ENCODE data around the gene UGT3A1.
"Not testable (repeated sequence)": the region's sequence is repeated elsewhere in the genome, so short reads cannot be mapped to it uniquely, and the experiment has no call there.

UGT3A1 gene, protein sequence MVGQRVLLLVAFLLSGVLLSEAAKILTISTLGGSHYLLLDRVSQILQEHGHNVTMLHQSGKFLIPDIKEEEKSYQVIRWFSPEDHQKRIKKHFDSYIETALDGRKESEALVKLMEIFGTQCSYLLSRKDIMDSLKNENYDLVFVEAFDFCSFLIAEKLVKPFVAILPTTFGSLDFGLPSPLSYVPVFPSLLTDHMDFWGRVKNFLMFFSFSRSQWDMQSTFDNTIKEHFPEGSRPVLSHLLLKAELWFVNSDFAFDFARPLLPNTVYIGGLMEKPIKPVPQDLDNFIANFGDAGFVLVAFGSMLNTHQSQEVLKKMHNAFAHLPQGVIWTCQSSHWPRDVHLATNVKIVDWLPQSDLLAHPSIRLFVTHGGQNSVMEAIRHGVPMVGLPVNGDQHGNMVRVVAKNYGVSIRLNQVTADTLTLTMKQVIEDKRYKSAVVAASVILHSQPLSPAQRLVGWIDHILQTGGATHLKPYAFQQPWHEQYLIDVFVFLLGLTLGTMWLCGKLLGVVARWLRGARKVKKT
- total RNA-seq: 0 reads per million in 3 donors

DNA sequence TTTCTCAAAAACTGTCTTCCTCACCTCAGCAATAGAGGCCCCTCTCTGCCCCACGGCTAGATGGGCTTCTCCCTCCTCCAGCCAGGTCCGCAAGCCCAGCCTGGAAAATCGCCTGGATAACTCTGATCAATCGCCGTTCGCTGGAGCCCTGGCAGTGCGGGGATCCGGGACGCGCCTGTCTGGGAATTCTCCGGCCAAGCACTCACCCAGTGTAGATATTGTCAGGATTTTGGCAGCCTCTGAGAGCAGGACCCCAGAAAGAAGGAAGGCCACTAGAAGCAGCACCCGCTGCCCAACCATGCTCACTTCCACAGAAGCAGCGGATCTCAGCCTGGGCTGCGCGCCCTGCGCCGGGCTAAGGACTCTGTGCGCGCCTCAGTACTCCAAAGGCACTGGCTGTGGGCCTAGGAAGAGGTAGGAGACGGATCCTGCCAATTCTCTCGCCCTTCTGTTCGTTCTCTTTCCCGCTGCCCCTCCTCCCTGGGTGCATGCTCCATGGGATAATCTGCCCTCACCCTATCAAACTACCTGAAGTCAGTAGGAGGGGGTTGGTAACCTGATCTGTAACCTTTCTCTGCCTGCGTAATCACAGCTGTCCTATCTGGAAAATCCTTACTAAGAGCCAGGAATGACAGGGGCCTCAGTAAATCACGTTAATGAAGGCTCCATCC is at the start of gene UGT3A1:
TSS of gene UGT3A1 (minus strand) at position 450 of the 671 bp plus-strand sequence. CDS start at position 300, 150 bp downstream.
- H3K9me3 ChIP-seq (ENCODE audit: control insufficient read depth, low read length): no peaks in the 10 kb centered on the region
- no peak within 1 kb of the TSS for H3K27ac ChIP-seq (ENCODE audit: insufficient read depth, low read length, poor library complexity, severe bottlenecking)
- no peaks in the 10 kb centered on the region for H3K36me3 ChIP-seq (ENCODE audit: control insufficient read depth, insufficient read depth, low read length)
- H3K4me3 ChIP-seq (ENCODE audit: insufficient read depth, low read depth, low read length, poor library complexity, severe bottlenecking): no peak within 1 kb of the TSS
- no peak for DNase-seq
- H3K4me1 ChIP-seq (ENCODE audit: control insufficient read depth, insufficient read depth, low read length, poor library complexity, severe bottlenecking): no peaks in the 10 kb centered on the region
- no peaks in the 10 kb centered on the region for H3K27me3 ChIP-seq (replicated peaks; ENCODE audit: control insufficient read depth, insufficient read depth, low read length, poor library complexity, severe bottlenecking)

DNA sequence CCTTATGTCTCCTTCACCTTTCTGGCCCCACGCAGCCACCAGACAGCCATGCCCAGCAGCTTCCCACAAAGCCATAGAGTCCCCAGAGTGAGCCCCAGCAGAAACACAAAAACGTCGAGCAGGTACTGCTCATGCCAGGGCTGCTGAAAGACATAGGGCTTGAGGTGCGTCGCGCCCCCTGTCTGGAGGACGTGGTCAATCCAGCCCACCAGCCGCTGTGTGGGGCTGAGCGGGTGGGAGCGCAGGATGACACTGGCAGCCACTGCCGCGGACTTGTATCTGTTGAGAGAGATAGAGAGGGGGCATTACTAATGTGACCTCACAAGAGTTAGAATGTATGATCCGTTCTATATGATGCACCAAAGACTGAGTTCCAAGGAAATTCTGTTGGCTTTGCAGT is 44.5 kb upstream of the UGT3A1 start:
- Histone ChIP-seq H3K36me3 (ENCODE audit: control insufficient read depth, insufficient read depth, low read length) (no peaks in the 10 kb centered on the region), H3K27ac (ENCODE audit: insufficient read depth, low read length, poor library complexity, severe bottlenecking) (no peak overlapping the region), H3K4me3 (ENCODE audit: insufficient read depth, low read depth, low read length, poor library complexity, severe bottlenecking) (no peak overlapping the region), H3K9me3 (ENCODE audit: control insufficient read depth, low read length) (no peaks in the 10 kb centered on the region), H3K4me1 (ENCODE audit: control insufficient read depth, insufficient read depth, low read length, poor library complexity, severe bottlenecking) (no peaks in the 10 kb centered on the region), H3K27me3 (replicated peaks; ENCODE audit: control insufficient read depth, insufficient read depth, low read length, poor library complexity, severe bottlenecking) (no peaks in the 10 kb centered on the region)
- no peak for DNase-seq

DNA sequence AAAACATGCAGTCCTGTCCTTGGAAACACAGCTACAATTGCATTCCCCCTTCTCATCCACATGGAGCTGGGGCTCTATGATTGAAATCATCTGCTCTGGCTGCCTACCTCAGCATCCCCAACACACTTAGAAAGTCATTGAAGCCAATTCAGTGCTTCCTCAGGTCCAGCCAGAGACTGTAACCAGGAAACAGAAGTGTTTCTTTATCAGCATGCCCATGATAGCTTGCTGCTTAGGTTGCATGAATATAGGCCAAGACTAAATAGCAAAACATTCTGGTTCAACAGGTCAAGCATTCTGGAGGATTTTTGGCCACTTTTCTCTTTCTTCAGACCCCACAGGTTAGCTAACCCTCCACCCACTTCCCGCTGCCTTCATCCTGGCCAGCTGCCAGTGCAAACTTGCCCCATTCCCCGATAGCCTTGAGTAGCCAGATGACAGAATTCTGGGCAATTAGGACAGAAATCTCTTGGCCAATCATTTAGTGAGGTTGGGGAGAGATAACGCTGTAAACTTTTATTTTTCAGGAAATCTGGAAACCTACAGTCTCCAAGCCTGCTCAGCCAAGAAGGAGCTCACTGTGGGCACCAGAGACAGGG is 43.4 kb upstream of the UGT3A1 start:
- H3K9me3 ChIP-seq (ENCODE audit: control insufficient read depth, low read length); H3K4me1 ChIP-seq (ENCODE audit: control insufficient read depth, insufficient read depth, low read length, poor library complexity, severe bottlenecking); H3K27ac ChIP-seq (ENCODE audit: insufficient read depth, low read length, poor library complexity, severe bottlenecking); H3K36me3 ChIP-seq (ENCODE audit: control insufficient read depth, insufficient read depth, low read length); H3K27me3 ChIP-seq (replicated peaks; ENCODE audit: control insufficient read depth, insufficient read depth, low read length, poor library complexity, severe bottlenecking); H3K4me3 ChIP-seq (ENCODE audit: insufficient read depth, low read depth, low read length, poor library complexity, severe bottlenecking); DNase-seq: not testable (repeated sequence)

DNA sequence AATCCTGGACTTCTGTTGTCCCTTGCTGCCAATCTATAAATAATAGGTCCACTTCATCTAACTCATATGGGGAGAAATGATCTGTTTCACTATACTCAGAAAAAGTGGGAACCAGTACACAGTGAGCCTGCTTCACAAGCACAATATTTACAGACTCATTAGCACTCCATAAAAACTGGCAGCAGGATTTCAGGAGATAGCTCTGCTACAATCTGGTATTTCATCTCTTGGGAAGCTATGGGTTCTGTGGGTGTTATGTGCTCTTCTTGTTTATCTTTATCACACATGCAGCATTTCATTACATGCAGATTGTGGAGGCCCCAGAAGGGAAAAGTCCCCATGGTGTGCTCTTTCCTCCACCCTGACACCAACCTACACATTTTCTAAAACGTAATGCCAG is 42.3 kb upstream of the UGT3A1 start:
- no peak overlapping the region for H3K4me3 ChIP-seq (ENCODE audit: insufficient read depth, low read depth, low read length, poor library complexity, severe bottlenecking)

DNA sequence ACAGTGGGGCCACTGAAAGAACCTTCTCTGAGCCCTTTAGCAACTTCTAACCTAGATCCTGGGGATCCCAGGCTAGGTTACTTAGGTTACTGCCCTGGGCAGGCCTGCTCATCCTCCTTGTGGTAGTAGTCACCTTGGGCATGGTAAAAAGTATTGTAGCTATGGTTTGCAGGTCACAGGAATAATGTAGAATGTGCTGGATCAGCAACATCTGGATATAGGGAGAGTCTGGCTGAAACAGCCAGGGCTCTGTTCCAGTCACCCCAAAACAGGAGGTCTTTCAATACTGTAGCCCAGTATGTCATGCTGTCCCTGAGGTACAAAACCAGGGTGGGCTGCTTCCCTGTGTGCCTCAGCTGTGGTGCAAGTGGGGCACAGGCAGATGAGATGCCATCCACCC is 41.9 kb upstream of the UGT3A1 start:
- Histone ChIP-seq H3K27me3 (replicated peaks; ENCODE audit: control insufficient read depth, insufficient read depth, low read length, poor library complexity, severe bottlenecking) (no peaks in the 10 kb centered on the region), H3K4me3 (ENCODE audit: insufficient read depth, low read depth, low read length, poor library complexity, severe bottlenecking) (no peak overlapping the region), H3K4me1 (ENCODE audit: control insufficient read depth, insufficient read depth, low read length, poor library complexity, severe bottlenecking) (no peaks in the 10 kb centered on the region), H3K27ac (ENCODE audit: insufficient read depth, low read length, poor library complexity, severe bottlenecking) (no peak overlapping the region), H3K36me3 (ENCODE audit: control insufficient read depth, insufficient read depth, low read length) (no peaks in the 10 kb centered on the region), H3K9me3 (ENCODE audit: control insufficient read depth, low read length) (no peaks in the 10 kb centered on the region)
- no peak for DNase-seq

More for the DNA sequence above, 42.3 kb upstream of the UGT3A1 start:
- H3K36me3 ChIP-seq (ENCODE audit: control insufficient read depth, insufficient read depth, low read length): no peaks in the 10 kb centered on the region
- no peak overlapping the region for H3K27ac ChIP-seq (ENCODE audit: insufficient read depth, low read length, poor library complexity, severe bottlenecking)
- DNase-seq: no peak
- no peaks in the 10 kb centered on the region for H3K4me1 ChIP-seq (ENCODE audit: control insufficient read depth, insufficient read depth, low read length, poor library complexity, severe bottlenecking)
- H3K9me3 ChIP-seq (ENCODE audit: control insufficient read depth, low read length): no peaks in the 10 kb centered on the region
- no peaks in the 10 kb centered on the region for H3K27me3 ChIP-seq (replicated peaks; ENCODE audit: control insufficient read depth, insufficient read depth, low read length, poor library complexity, severe bottlenecking)

DNA sequence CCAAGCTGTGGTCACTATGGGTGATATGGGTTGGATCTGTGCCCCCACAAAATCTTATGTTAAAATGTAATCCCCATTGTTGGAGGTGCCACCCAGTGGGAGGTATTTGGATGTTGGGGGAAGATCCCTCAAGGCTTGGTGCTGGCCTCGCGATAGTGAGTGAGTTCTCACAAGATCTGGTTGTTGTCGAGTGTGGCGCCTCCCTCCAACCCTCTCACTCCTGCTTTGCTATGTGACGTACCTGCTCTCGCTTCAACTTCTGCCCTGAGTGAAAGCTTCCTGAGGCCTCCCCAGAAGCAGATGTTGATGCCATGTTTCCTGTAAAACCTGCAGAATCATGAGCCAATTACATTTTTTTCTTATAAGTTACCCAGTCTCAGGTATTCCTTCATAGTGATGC is 40.0 kb upstream of the UGT3A1 start:
- H3K36me3 ChIP-seq (ENCODE audit: control insufficient read depth, insufficient read depth, low read length): no peaks in the 10 kb centered on the region
- H3K9me3 ChIP-seq (ENCODE audit: control insufficient read depth, low read length): no peaks in the 10 kb centered on the region
- no peak overlapping the region for H3K4me3 ChIP-seq (ENCODE audit: insufficient read depth, low read depth, low read length, poor library complexity, severe bottlenecking)
- no peaks in the 10 kb centered on the region for H3K4me1 ChIP-seq (ENCODE audit: control insufficient read depth, insufficient read depth, low read length, poor library complexity, severe bottlenecking)
- no peak overlapping the region for H3K27ac ChIP-seq (ENCODE audit: insufficient read depth, low read length, poor library complexity, severe bottlenecking)
- H3K27me3 ChIP-seq (replicated peaks; ENCODE audit: control insufficient read depth, insufficient read depth, low read length, poor library complexity, severe bottlenecking): no peaks in the 10 kb centered on the region
- DNase-seq: no peak

DNA sequence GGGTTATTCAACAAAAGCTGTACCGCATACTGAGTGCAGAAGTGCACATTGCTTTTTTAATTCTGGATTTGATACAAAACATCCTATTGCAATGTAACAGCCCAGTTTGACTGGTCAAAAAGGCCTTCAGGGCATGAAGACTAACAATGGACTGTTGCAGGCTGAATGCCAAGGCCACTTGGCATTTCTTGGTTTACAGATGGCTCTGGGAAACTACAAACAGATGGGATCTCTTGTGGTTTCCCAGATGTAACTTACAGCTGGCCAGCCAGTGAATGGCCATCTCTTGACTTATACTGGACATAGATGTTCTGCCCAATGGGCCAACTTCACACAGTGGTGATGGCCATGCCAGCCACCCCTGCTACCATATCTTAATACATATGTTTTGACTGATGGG is 38.7 kb upstream of the UGT3A1 start:
- H3K9me3 ChIP-seq (ENCODE audit: control insufficient read depth, low read length): no peaks in the 10 kb centered on the region
- H3K36me3 ChIP-seq (ENCODE audit: control insufficient read depth, insufficient read depth, low read length): no peaks in the 10 kb centered on the region
- H3K27ac ChIP-seq (ENCODE audit: insufficient read depth, low read length, poor library complexity, severe bottlenecking): no peak overlapping the region
- H3K27me3 ChIP-seq (replicated peaks; ENCODE audit: control insufficient read depth, insufficient read depth, low read length, poor library complexity, severe bottlenecking): no peaks in the 10 kb centered on the region
- no peak overlapping the region for H3K4me3 ChIP-seq (ENCODE audit: insufficient read depth, low read depth, low read length, poor library complexity, severe bottlenecking)
- H3K4me1 ChIP-seq (ENCODE audit: control insufficient read depth, insufficient read depth, low read length, poor library complexity, severe bottlenecking): no peaks in the 10 kb centered on the region
- no peak for DNase-seq

DNA sequence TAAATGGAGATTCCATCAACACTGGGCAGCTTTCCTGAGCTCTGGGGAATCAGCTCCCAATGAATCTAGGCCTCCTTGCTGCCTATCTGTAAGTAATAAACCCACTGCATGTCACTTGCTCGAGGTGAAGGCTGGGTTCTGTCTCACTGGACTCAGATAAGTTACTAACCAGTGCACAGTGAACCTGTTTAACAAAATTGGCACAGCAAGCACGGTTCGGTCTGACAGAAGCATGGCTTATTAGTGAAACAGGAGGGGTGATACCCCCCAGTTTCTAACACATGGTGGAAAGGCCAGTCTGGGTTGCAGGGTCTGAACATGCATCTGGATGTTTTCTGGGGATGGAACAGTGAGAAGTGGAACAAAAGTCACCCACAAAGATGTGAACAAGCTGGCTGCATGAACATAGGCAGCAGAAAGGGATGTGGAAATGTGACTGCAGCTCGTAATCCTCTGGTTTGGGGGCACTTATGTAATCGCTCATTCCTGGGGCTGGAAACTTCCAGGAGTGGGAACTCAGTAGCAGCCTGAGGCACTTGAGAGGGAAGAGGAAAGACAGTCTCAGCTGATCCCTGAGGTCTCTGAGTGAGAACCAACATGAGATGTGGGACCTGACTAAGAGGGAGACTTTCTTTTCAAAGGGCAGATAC is 37.8 kb upstream of the UGT3A1 start:
- Histone ChIP-seq H3K9me3 (ENCODE audit: control insufficient read depth, low read length) (no peaks in the 10 kb centered on the region), H3K4me1 (ENCODE audit: control insufficient read depth, insufficient read depth, low read length, poor library complexity, severe bottlenecking) (no peaks in the 10 kb centered on the region), H3K27me3 (replicated peaks; ENCODE audit: control insufficient read depth, insufficient read depth, low read length, poor library complexity, severe bottlenecking) (no peaks in the 10 kb centered on the region), H3K4me3 (ENCODE audit: insufficient read depth, low read depth, low read length, poor library complexity, severe bottlenecking) (no peak overlapping the region), H3K27ac (ENCODE audit: insufficient read depth, low read length, poor library complexity, severe bottlenecking) (no peak overlapping the region), H3K36me3 (ENCODE audit: control insufficient read depth, insufficient read depth, low read length) (no peaks in the 10 kb centered on the region)
- DNase-seq: no peak

DNA sequence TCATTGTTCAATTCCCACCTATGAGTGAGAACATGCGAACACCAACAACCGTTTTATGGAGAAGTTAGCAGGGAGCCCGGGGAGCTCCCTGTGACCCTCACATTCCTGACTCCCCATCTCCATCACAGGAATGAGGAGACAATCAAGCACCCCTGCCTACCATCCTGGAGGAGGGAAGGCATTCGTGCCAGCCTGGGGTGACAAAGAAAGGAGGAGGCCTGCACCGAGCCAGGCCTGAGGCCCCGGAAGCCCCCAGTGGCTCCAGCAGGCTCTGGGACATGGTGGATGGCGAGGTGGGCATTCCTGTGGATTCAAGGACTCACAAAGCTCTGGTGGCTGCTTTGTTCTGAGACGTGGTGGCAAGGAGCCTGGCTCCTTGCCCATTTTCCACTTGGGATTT is 36.5 kb upstream of the UGT3A1 start:
- no peaks in the 10 kb centered on the region for H3K36me3 ChIP-seq (ENCODE audit: control insufficient read depth, insufficient read depth, low read length)
- H3K27me3 ChIP-seq (replicated peaks; ENCODE audit: control insufficient read depth, insufficient read depth, low read length, poor library complexity, severe bottlenecking): no peaks in the 10 kb centered on the region
- no peaks in the 10 kb centered on the region for H3K4me1 ChIP-seq (ENCODE audit: control insufficient read depth, insufficient read depth, low read length, poor library complexity, severe bottlenecking)
- no peak overlapping the region for H3K27ac ChIP-seq (ENCODE audit: insufficient read depth, low read length, poor library complexity, severe bottlenecking)
- H3K9me3 ChIP-seq (ENCODE audit: control insufficient read depth, low read length): no peaks in the 10 kb centered on the region
- no peak for DNase-seq
- no peak overlapping the region for H3K4me3 ChIP-seq (ENCODE audit: insufficient read depth, low read depth, low read length, poor library complexity, severe bottlenecking)
